Body of pancreas (tissue), 4 donors: ENCODE measurements around the gene MRPS35.

Experiments used
- CTCF ChIP-seq, 7 experiments: fragments of 450-650 bp in 4 of 7; fragments of 200-600 bp in 3 of 7; sonication (generic) in 3 of 7; IDR thresholded peaks; one replicate each; pipeline ENCODE4 v1.5.1; 2016 to 2019; ENCODE audit warnings: antibody characterized with exemption in 7 of 7
- POLR2A ChIP-seq, 3 donors: fragments of 450-650 bp; IDR thresholded peaks; one replicate each; pipeline ENCODE4 v1.6.1; 2016; ENCODE audit warnings: antibody characterized with exemption in 3 of 3, mild to moderate bottlenecking in 2 of 3

DNA sequence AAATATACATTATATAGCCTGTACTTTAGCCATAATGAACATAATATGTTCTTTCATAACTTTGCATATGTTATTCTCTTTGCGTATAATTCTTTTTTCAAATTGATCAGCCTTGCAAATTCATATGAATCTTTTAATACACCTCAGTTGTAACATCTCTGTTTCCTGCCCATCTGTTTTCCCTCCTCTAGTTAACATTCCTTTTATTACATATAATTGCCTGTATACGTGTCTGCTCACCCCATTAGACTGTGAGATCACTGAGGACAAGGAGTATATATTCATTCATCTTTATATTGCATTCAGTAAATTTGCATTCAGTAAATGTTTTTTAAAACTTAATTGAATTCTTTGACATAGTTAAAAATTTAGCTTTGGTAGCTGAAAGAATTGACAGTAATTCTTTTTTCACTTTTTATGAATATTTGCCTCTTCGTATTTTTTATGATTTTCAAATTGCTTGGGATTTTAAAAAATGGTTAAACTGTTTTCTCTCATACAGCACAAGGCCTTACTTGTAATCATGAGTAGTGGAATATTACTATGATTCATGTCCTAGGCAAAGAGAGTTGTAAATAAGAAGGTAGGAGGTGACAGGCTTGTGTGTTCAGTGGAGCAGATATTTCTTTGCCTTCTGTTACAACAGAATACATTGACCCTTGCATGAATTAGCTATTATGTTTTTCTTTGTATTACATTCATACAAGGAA, 36.6 kb downstream of the MRPS35 start:
- TF ChIP-seq POLR2A (IDR thresholded peaks at IDR 0.05) (no peak), CTCF (IDR thresholded peaks at IDR 0.05) (no peak)
